ENCODE data around the gene LCOR.

DNA sequence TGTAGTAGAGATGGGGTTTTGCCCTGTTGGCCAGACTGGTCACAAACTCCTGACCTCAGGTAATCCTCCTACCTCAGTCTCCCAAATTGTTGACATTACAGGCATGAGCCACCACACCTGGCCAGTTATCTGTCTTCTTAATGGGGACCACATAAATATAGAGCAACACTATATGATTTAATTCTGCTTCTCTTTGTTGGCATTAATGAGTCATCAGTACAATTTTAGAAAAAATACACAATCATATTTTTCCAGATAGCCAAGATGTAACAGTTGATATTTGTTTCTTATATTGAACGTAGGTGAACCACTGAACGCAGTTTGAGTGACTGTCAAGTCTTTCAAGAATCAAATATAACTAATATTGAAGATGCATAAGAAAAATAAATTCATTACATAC lies 48.5 kb downstream of the LCOR start:
- TF ChIP-seq EP300 (IDR thresholded peaks at IDR 0.05) (no peak), POLR2A (IDR thresholded peaks at IDR 0.05) (no peak)
